GM12891 (cell line): ENCODE measurements around the gene PRKCE.

Experiments
- DNase-seq: peaks from one replicate; pipeline ENCODE4 v3.0.0; 2011; ENCODE audit warnings: low spot score; ENCODE audit not compliant: insufficient read length
- FAIRE-seq: peaks from 2 replicates; lab custom pipeline; 2011; peaks lifted over from hg19 to GRCh38; lab: Jason Lieb, UNC
- PAX5 ChIP-seq: IDR thresholded peaks from 2 replicates; pipeline ENCODE4 v1.6.1; 2011; ENCODE audit warnings: low read length, moderate library complexity, mild to moderate bottlenecking; ENCODE audit not compliant: insufficient read depth, severe bottlenecking
- POLR2A ChIP-seq: IDR thresholded peaks from 2 replicates; pipeline ENCODE4 v1.6.1; 2011; ENCODE audit warnings: low read depth, low read length, control low read depth
- POLR2AphosphoS5 ChIP-seq: IDR thresholded peaks from 2 replicates; pipeline ENCODE4 v1.6.1; 2011; ENCODE audit warnings: low read depth, low read length, control low read depth
- POU2F2 ChIP-seq: IDR thresholded peaks from 2 replicates; pipeline ENCODE4 v1.6.1; 2011; ENCODE audit warnings: low read depth, mild to moderate bottlenecking, control low read depth, low read length, moderate library complexity
- SPI1 ChIP-seq: IDR thresholded peaks from 2 replicates; pipeline ENCODE4 v1.6.1; 2011; ENCODE audit warnings: low read depth, low read length, control low read depth
- TAF1 ChIP-seq: IDR thresholded peaks from 2 replicates; pipeline ENCODE4 v1.6.1; 2011; ENCODE audit warnings: low read depth, low read length, control low read depth

The PRKCE gene

GRCh38 chr2:45614871-45615415, 36.5 kb upstream of the PRKCE start:
- no peak for TF ChIP-seq PAX5
- TF ChIP-seq TAF1 = no peak
- no peak for TF ChIP-seq POLR2A
- TF ChIP-seq POU2F2 = no peak
- no peak for TF ChIP-seq POLR2AphosphoS5
- no peak for TF ChIP-seq SPI1
- FAIRE-seq = no peak
- no peak for DNase-seq

- FAIRE-seq (no peak), DNase-seq (no peak)
- TF ChIP-seq POLR2AphosphoS5 = no peak
- no peak for TF ChIP-seq POU2F2
- TF ChIP-seq SPI1 = no peak
- TF ChIP-seq TAF1 = no peak
- no peak for TF ChIP-seq PAX5
- no peak for TF ChIP-seq POLR2A
Observed at GRCh38 chr2:45616658-45617411, 34.6 kb upstream of the PRKCE start.

- FAIRE-seq (no peak), DNase-seq (no peak)
- TF ChIP-seq SPI1 = no peak
- TF ChIP-seq POLR2A = no peak
- TF ChIP-seq POU2F2 = no peak
- no peak for TF ChIP-seq PAX5
- no peak for TF ChIP-seq TAF1
- TF ChIP-seq POLR2AphosphoS5 = no peak
Observed at GRCh38 chr2:45617496-45617895, 34.0 kb upstream of the PRKCE start.

GRCh38 chr2:45622336-45623075, 29.0 kb upstream of the PRKCE start:
- FAIRE-seq (no peak), DNase-seq (no peak)
- TF ChIP-seq POLR2A = no peak
- no peak for TF ChIP-seq SPI1
- no peak for TF ChIP-seq POLR2AphosphoS5
- TF ChIP-seq TAF1 = no peak
- TF ChIP-seq PAX5 = no peak
- TF ChIP-seq POU2F2 = no peak

- FAIRE-seq = no peak
- TF ChIP-seq POLR2A = no peak
- TF ChIP-seq POLR2AphosphoS5 = no peak
- TF ChIP-seq TAF1 = no peak
- TF ChIP-seq PAX5 = no peak
- TF ChIP-seq SPI1 = no peak
- no peak for TF ChIP-seq POU2F2
- no peak for DNase-seq
Observed at GRCh38 chr2:45623098-45623497, 28.4 kb upstream of the PRKCE start.

GRCh38 chr2:45625824-45626223, 25.7 kb upstream of the PRKCE start:
- DNase-seq (no peak), FAIRE-seq (no peak)
- TF ChIP-seq POLR2A (no peak), TAF1 (no peak), SPI1 (no peak), POLR2AphosphoS5 (no peak), POU2F2 (no peak), PAX5 (no peak)

GRCh38 chr2:45626387-45627221, 24.9 kb upstream of the PRKCE start:
- TF ChIP-seq POU2F2 (no peak), POLR2AphosphoS5 (no peak), PAX5 (no peak)
- DNase-seq (no peak), FAIRE-seq (no peak)

- TF ChIP-seq PAX5 = no peak
- no peak for TF ChIP-seq SPI1
- TF ChIP-seq POLR2AphosphoS5 = no peak
- TF ChIP-seq TAF1 = no peak
- TF ChIP-seq POU2F2 = no peak
- TF ChIP-seq POLR2A = no peak
- no peak for DNase-seq
- no peak for FAIRE-seq
Observed at GRCh38 chr2:45627911-45628310, 23.6 kb upstream of the PRKCE start.

- no peak for DNase-seq
- no peak for TF ChIP-seq POU2F2
- no peak for TF ChIP-seq POLR2AphosphoS5
- TF ChIP-seq POLR2A = no peak
- TF ChIP-seq SPI1 = no peak
- TF ChIP-seq PAX5 = no peak
- TF ChIP-seq TAF1 = no peak
- FAIRE-seq = no peak
Observed at GRCh38 chr2:45629971-45630370, 21.5 kb upstream of the PRKCE start.
